A549 (cell line): Measurements from ENCODE around the gene THYN1.

Source experiments
- ESRRA ChIP-seq: fragments of 150-350 bp; IDR thresholded peaks from 2 replicates; pipeline ENCODE4 v1.6.1; 2014; ENCODE audit warnings: mild to moderate bottlenecking, low read length, borderline replicate concordance
- TP53 ChIP-seq: fragments of 250-450 bp; sonication (Bioruptor Pico); IDR thresholded peaks from 2 replicates; pipeline ENCODE4 v1.5.0; 2021; ENCODE audit warnings: mild to moderate bottlenecking, moderate library complexity
- TF ChIP-seq, protein P1 (sequence below): fragments of >200 bp; sonication (Bioruptor Twin); formaldehyde crosslinking; IDR thresholded peaks from 3 replicates; pipeline ENCODE4 v1.5.1; 2016

DNA sequence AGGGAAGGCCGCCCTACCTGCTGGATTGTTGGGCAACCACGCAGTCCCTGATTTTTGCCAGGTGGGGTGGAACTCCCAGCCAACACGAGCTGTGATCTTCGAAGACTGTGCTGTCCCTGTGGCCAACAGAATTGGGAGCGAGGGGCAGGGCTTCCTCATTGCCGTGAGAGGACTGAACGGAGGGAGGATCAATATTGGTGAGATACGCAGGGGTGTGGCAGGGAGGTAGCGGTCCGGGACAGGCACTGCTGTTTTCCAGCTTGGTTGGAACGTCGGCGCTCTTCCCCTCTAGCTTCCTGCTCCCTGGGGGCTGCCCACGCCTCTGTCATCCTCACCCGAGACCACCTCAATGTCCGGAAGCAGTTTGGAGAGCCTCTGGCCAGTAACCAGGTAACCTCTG is 7.8 kb upstream of the THYN1 start:
- TF ChIP-seq, protein P1, sequence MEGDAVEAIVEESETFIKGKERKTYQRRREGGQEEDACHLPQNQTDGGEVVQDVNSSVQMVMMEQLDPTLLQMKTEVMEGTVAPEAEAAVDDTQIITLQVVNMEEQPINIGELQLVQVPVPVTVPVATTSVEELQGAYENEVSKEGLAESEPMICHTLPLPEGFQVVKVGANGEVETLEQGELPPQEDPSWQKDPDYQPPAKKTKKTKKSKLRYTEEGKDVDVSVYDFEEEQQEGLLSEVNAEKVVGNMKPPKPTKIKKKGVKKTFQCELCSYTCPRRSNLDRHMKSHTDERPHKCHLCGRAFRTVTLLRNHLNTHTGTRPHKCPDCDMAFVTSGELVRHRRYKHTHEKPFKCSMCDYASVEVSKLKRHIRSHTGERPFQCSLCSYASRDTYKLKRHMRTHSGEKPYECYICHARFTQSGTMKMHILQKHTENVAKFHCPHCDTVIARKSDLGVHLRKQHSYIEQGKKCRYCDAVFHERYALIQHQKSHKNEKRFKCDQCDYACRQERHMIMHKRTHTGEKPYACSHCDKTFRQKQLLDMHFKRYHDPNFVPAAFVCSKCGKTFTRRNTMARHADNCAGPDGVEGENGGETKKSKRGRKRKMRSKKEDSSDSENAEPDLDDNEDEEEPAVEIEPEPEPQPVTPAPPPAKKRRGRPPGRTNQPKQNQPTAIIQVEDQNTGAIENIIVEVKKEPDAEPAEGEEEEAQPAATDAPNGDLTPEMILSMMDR, result no peak
- TF ChIP-seq TP53 (CRISPR knock-in tag), result no peak
- no peak for TF ChIP-seq ESRRA
